HepG2 (cell line): ENCODE data around the gene IL1RAP. TPM values are rescaled to one million over a fixed set of nuclear protein-coding genes. Genes with fewer than 3 reads are reported as not detected.

Experiments
- ATAC-seq: fragments of 200-7000 bp; cut with Tn5 transposase; 3 replicates; pipeline ENCODE4 v1.9.1; 2020; ENCODE audit warnings: mild to moderate bottlenecking, moderate library complexity
- BruUV-seq: library from RNA; stranded (reverse); fragments of 400-500 nt; replicated peaks from 2 replicates; lab custom pipeline; 2021; lab: Mats Ljungman, UMichigan
- CTCF ChIA-PET: fragments of 300-600 bp; formaldehyde crosslinking; extraction: SDS; loops from one replicate; lab custom pipeline; 2021; ENCODE audit warnings: low total read pairs, inconsistent platforms, low intra/inter-chr PET ratio; lab: Yijun Ruan, JAX
- POLR2A ChIA-PET: fragments of 350-600 bp; sonication (Branson Sonifier 250); formaldehyde crosslinking; loops from one replicate; lab custom pipeline; 2020; ENCODE audit warnings: antibody characterized with exemption, inconsistent platforms; lab: Yijun Ruan, JAX
- DNase-seq: peaks from one replicate; pipeline ENCODE4 v3.0.0-alpha.2; 2015; ENCODE audit warnings: low spot score
- FAIRE-seq: peaks from 3 replicates; lab custom pipeline; 2011; peaks lifted over from hg19 to GRCh38; lab: Jason Lieb, UNC
- H2AFZ ChIP-seq: one replicate; pipeline ENCODE4 v1.6.1; 2011; ENCODE audit warnings: low read length, inconsistent platforms
- H3K27ac ChIP-seq: fragments of 300-600 bp; 3 replicates; pipeline ENCODE4 v1.8.0; 2011; ENCODE audit warnings: mixed run types, mild to moderate bottlenecking, mixed read lengths, low read length, inconsistent platforms; ENCODE audit not compliant: insufficient read depth; ENCODE audit errors: extremely low read length
- H3K27me3 ChIP-seq, 2 experiments: fragments of 200-600 bp in 1 of 2; 2 replicates in 1 of 2; 3 replicates in 1 of 2; pipeline versions ENCODE4 v1.6.0 to v1.8.0; 2011; ENCODE audit warnings: low read length in 2 of 2, mild to moderate bottlenecking in 2 of 2, moderate library complexity in 2 of 2, inconsistent platforms in 1 of 2; ENCODE audit not compliant: insufficient read depth in 2 of 2, control insufficient read depth in 1 of 2
- H3K36me3 ChIP-seq, 2 experiments: fragments of 200-600 bp in 1 of 2; replicated peaks in 1 of 2; 2 replicates in 1 of 2; 3 replicates in 1 of 2; pipeline versions ENCODE4 v1.5.1 to v1.8.0; 2011; ENCODE audit warnings: low read length in 2 of 2, inconsistent platforms in 1 of 2; ENCODE audit not compliant: insufficient read depth in 2 of 2, control insufficient read depth in 1 of 2
- H3K4me1 ChIP-seq: 2 replicates; pipeline ENCODE4 v1.5.1; 2012; ENCODE audit warnings: low read length, inconsistent platforms; ENCODE audit not compliant: insufficient read depth
- H3K4me2 ChIP-seq: 2 replicates; pipeline ENCODE4 v1.6.0; 2011; ENCODE audit warnings: low read depth, low read length, inconsistent platforms
- H3K4me3 ChIP-seq, 3 experiments: fragments of 200-600 bp in 1 of 3; sonication (generic), shearing (Covaris generic) in 1 of 3; replicated peaks in 1 of 3; 2 replicates each; pipeline ENCODE4 v1.5.1; 2011 to 2016; ENCODE audit warnings: low read length in 3 of 3, inconsistent platforms in 2 of 3, low read depth in 2 of 3, mild to moderate bottlenecking in 2 of 3, control low read depth in 1 of 3, mixed read lengths in 1 of 3; ENCODE audit not compliant: insufficient read depth in 1 of 3
- H3K79me2 ChIP-seq: one replicate; pipeline ENCODE4 v1.6.1; 2011; ENCODE audit warnings: low read length, inconsistent platforms; ENCODE audit not compliant: insufficient read depth
- H3K9ac ChIP-seq: 2 replicates; pipeline ENCODE4 v1.6.0; 2011; ENCODE audit warnings: mild to moderate bottlenecking, low read depth, low read length, inconsistent platforms; ENCODE audit not compliant: insufficient read depth
- H3K9me3 ChIP-seq: 2 replicates; pipeline ENCODE4 v1.5.1; 2012; ENCODE audit warnings: mild to moderate bottlenecking, low read length
- H4K20me1 ChIP-seq: 2 replicates; pipeline ENCODE4 v1.6.0; 2011; ENCODE audit warnings: inconsistent platforms, mild to moderate bottlenecking, low read length, moderate library complexity; ENCODE audit not compliant: insufficient read depth
- HCFC1 ChIP-seq: fragments of 150-350 bp; IDR thresholded peaks from 2 replicates; pipeline ENCODE4 v1.6.1; 2014; ENCODE audit warnings: low read depth, low read length
- IKZF1 ChIP-seq: fragments of 450-650 bp; IDR thresholded peaks from 2 replicates; pipeline ENCODE4 v1.7.1; 2016
- ISL2 ChIP-seq: sonication (generic); formaldehyde crosslinking; IDR thresholded peaks from 2 replicates; pipeline ENCODE4 v1.5.0; 2020; ENCODE audit warnings: missing genetic modification reagents
- NCOA5 ChIP-seq: sonication (generic); formaldehyde crosslinking; IDR thresholded peaks from 2 replicates; pipeline ENCODE4 v1.4.0; 2020; ENCODE audit warnings: missing genetic modification reagents
- ZFP41 ChIP-seq: sonication (generic); formaldehyde crosslinking; IDR thresholded peaks from 2 replicates; pipeline ENCODE4 v1.4.0; 2020; ENCODE audit warnings: mild to moderate bottlenecking, missing genetic modification reagents, borderline replicate concordance
- ZNF549 ChIP-seq: sonication (generic); formaldehyde crosslinking; IDR thresholded peaks from 2 replicates; pipeline ENCODE4 v1.5.0; 2020; ENCODE audit warnings: missing genetic modification reagents
- WGBS: methylation state at CpG from one replicate; pipeline ENCODE4 v1.1.6; 2017; ENCODE audit warnings: low lambda C conversion rate; 5-methylcytosine and 5-hydroxymethylcytosine counted together
- in situ Hi-C: cut with HindIII; loops from 2 replicates; pipeline ENCODE4 v1.10.0; 2017; ENCODE audit warnings: low pct_unique_long_range_greater_than_20kb; ENCODE audit not compliant: extremely low pct_ligation_motif_present
- intact Hi-C: fragments of 100-400 bp; cut with micrococcal nuclease; formaldehyde crosslinking; loops from one replicate; pipeline ENCODE4 v1.10.0; 2022; ENCODE audit not compliant: unreplicated experiment
- polyA plus RNA-seq, 8 experiments: library from polyadenylated mRNA; depleted of rRNA in 3 of 8; stranded (reverse) in 7 of 8; unstranded in 1 of 8; fragments of >200 nt; fragmentation: Illumina TruSeq in 4 of 8; extraction: Trizol in 4 of 8; gene quantifications; 2 replicates each; pipeline versions ENCODE4 v1.2.1 to v1.2.3, GENCODE V29; 2011 to 2016; ENCODE audit warnings: low read depth in 4 of 8, missing spikeins in 1 of 8, mixed read lengths in 1 of 8; ENCODE audit not compliant: insufficient read depth in 1 of 8
- total RNA-seq, 5 experiments: library from RNA; depleted of rRNA; stranded (reverse); fragments of >200 nt; fragmentation: Illumina TruSeq; extraction: Trizol; gene quantifications; 2 replicates each; pipeline ENCODE4 v1.2.3, GENCODE V29; 2016; ENCODE audit warnings: low read depth in 1 of 5
- TF ChIP-seq, protein P1 (sequence below): sonication (generic); formaldehyde crosslinking; IDR thresholded peaks from 2 replicates; pipeline ENCODE4 v1.8.0; 2022; ENCODE audit warnings: mild to moderate bottlenecking, missing genetic modification reagents, moderate library complexity
- TF ChIP-seq, protein P2 (sequence below): sonication (generic); formaldehyde crosslinking; IDR thresholded peaks from 2 replicates; pipeline ENCODE4 v1.5.0; 2020; ENCODE audit warnings: mild to moderate bottlenecking, missing genetic modification reagents
- TF ChIP-seq, protein P3 (sequence below): sonication (generic); formaldehyde crosslinking; IDR thresholded peaks from 2 replicates; pipeline ENCODE4 v1.4.0; 2020; ENCODE audit warnings: mild to moderate bottlenecking, missing genetic modification reagents, borderline replicate concordance
- TF ChIP-seq, protein P4 (sequence below): sonication (generic); formaldehyde crosslinking; IDR thresholded peaks from 2 replicates; pipeline ENCODE4 v1.9.0; 2021; ENCODE audit warnings: mild to moderate bottlenecking, missing genetic modification reagents

IL1RAP gene
- total and polyA plus RNA-seq, 2 of the 13 experiments (the other 11 are each of a cell fraction or from before 2014, with no cell fraction given): 18.3 to 54.9 TPM

DNA sequence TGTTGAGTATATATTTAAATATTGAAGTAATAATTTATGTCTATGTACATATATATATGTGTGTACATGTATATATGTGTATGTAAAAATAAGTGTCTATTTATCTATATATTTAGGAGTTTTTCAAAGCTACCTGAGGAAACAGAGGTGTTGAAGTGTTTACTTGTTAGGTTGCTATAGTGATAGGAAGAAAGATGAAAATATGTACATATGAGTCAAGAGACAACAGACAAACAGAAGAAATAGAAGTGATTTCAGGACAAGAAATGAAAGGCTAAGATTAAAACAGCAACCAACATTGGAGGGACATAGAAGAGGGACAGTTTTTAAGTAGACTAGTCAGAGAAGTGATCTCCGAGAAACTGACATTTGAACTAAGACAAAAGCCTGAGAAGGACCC is 11.1 kb downstream of the IL1RAP start:
- ATAC-seq: no peak
- Histone ChIP-seq H3K27ac (peak overlapping the region; percentile 12), H3K27me3 (no peaks in the 10 kb centered on the region), H3K9me3 (no peaks in the 10 kb centered on the region), H3K4me3 (no peak overlapping the region), H4K20me1 (no peaks in the 10 kb centered on the region), H3K36me3 (peaks cover 4 to 15% of the 10 kb centered on the region in 2 experiments; a peak in 3 of 5 replicates), H2AFZ (no peak overlapping the region), H3K4me1 (peaks cover 52% of the 10 kb centered on the region), H3K79me2 (peaks cover 75% of the 10 kb centered on the region), H3K4me2 (no peak overlapping the region), H3K9ac (no peak overlapping the region)
- TF ChIP-seq, protein P1, sequence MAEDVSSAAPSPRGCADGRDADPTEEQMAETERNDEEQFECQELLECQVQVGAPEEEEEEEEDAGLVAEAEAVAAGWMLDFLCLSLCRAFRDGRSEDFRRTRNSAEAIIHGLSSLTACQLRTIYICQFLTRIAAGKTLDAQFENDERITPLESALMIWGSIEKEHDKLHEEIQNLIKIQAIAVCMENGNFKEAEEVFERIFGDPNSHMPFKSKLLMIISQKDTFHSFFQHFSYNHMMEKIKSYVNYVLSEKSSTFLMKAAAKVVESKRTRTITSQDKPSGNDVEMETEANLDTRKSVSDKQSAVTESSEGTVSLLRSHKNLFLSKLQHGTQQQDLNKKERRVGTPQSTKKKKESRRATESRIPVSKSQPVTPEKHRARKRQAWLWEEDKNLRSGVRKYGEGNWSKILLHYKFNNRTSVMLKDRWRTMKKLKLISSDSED (CRISPR knock-in tag): no peak
- TF ChIP-seq, protein P2, sequence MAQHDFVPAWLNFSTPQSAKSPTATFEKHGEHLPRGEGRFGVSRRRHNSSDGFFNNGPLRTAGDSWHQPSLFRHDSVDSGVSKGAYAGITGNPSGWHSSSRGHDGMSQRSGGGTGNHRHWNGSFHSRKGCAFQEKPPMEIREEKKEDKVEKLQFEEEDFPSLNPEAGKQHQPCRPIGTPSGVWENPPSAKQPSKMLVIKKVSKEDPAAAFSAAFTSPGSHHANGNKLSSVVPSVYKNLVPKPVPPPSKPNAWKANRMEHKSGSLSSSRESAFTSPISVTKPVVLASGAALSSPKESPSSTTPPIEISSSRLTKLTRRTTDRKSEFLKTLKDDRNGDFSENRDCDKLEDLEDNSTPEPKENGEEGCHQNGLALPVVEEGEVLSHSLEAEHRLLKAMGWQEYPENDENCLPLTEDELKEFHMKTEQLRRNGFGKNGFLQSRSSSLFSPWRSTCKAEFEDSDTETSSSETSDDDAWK (CRISPR knock-in tag): no peak
- TF ChIP-seq IKZF1 (no peak), NCOA5 (CRISPR knock-in tag) (no peak), ZFP41 (CRISPR knock-in tag) (no peak), HCFC1 (no peak), ZNF549 (no peak), ISL2 (no peak)
- TF ChIP-seq, protein P3, sequence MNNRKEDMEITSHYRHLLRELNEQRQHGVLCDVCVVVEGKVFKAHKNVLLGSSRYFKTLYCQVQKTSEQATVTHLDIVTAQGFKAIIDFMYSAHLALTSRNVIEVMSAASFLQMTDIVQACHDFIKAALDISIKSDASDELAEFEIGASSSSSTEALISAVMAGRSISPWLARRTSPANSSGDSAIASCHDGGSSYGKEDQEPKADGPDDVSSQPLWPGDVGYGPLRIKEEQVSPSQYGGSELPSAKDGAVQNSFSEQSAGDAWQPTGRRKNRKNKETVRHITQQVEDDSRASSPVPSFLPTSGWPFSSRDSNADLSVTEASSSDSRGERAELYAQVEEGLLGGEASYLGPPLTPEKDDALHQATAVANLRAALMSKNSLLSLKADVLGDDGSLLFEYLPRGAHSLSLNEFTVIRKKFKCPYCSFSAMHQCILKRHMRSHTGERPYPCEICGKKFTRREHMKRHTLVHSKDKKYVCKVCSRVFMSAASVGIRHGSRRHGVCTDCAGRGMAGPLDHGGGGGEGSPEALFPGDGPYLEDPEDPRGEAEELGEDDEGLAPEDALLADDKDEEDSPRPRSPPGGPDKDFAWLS (CRISPR knock-in tag): no peak
- TF ChIP-seq, protein P4, sequence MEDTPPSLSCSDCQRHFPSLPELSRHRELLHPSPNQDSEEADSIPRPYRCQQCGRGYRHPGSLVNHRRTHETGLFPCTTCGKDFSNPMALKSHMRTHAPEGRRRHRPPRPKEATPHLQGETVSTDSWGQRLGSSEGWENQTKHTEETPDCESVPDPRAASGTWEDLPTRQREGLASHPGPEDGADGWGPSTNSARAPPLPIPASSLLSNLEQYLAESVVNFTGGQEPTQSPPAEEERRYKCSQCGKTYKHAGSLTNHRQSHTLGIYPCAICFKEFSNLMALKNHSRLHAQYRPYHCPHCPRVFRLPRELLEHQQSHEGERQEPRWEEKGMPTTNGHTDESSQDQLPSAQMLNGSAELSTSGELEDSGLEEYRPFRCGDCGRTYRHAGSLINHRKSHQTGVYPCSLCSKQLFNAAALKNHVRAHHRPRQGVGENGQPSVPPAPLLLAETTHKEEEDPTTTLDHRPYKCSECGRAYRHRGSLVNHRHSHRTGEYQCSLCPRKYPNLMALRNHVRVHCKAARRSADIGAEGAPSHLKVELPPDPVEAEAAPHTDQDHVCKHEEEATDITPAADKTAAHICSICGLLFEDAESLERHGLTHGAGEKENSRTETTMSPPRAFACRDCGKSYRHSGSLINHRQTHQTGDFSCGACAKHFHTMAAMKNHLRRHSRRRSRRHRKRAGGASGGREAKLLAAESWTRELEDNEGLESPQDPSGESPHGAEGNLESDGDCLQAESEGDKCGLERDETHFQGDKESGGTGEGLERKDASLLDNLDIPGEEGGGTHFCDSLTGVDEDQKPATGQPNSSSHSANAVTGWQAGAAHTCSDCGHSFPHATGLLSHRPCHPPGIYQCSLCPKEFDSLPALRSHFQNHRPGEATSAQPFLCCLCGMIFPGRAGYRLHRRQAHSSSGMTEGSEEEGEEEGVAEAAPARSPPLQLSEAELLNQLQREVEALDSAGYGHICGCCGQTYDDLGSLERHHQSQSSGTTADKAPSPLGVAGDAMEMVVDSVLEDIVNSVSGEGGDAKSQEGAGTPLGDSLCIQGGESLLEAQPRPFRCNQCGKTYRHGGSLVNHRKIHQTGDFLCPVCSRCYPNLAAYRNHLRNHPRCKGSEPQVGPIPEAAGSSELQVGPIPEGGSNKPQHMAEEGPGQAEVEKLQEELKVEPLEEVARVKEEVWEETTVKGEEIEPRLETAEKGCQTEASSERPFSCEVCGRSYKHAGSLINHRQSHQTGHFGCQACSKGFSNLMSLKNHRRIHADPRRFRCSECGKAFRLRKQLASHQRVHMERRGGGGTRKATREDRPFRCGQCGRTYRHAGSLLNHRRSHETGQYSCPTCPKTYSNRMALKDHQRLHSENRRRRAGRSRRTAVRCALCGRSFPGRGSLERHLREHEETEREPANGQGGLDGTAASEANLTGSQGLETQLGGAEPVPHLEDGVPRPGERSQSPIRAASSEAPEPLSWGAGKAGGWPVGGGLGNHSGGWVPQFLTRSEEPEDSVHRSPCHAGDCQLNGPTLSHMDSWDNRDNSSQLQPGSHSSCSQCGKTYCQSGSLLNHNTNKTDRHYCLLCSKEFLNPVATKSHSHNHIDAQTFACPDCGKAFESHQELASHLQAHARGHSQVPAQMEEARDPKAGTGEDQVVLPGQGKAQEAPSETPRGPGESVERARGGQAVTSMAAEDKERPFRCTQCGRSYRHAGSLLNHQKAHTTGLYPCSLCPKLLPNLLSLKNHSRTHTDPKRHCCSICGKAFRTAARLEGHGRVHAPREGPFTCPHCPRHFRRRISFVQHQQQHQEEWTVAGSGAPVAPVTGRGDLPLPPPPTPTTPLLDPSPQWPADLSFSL (CRISPR knock-in tag): no peak
- intact Hi-C loops: no loop called here
- no peak for DNase-seq
- FAIRE-seq: no peak
- in situ Hi-C loops: no loop called here
- WGBS: 97% methylated on average over 1 of the region's 1 CpG
- POLR2A ChIA-PET: interaction anchor here (3.2 kb wide), 1 partner anchor 11 kb away, joined by 23 read pairs; the partner anchor contains the start of gene IL1RAP
- CTCF ChIA-PET: no interaction called here
- BruUV-seq: no TSS peak
